Measurements from ENCODE around the gene LRGUK.

The LRGUK gene

GRCh38 chr7:134308548-134308947, 181.4 kb downstream of the LRGUK start:
- DNase-seq, result no peak

GRCh38 chr7:134311807-134312206, 184.7 kb downstream of the LRGUK start:
- DNase-seq, result no peak

GRCh38 chr7:134312717-134313116, 185.6 kb downstream of the LRGUK start:
- DNase-seq, result no peak

- no peak for DNase-seq
Observed at GRCh38 chr7:134313543-134313942, 186.4 kb downstream of the LRGUK start.

All from activated CD4-positive, CD25-positive, alpha-beta regulatory T cell (primary cell).